Astrocyte (in vitro differentiated cells and primary cell): ENCODE data around the gene CCNF.

ENCODE experiments used
- CTCF ChIP-seq: IDR thresholded peaks from 2 replicates; pipeline ENCODE4 v1.5.1; 2011; ENCODE audit warnings: low read depth, mild to moderate bottlenecking, inconsistent platforms, low read length, moderate library complexity; ENCODE audit not compliant: insufficient read depth
- EZH2 ChIP-seq: IDR thresholded peaks from 2 replicates; pipeline ENCODE4 v1.6.1; 2012; ENCODE audit warnings: mild to moderate bottlenecking, low read length, inconsistent platforms; ENCODE audit not compliant: insufficient read depth

DNA sequence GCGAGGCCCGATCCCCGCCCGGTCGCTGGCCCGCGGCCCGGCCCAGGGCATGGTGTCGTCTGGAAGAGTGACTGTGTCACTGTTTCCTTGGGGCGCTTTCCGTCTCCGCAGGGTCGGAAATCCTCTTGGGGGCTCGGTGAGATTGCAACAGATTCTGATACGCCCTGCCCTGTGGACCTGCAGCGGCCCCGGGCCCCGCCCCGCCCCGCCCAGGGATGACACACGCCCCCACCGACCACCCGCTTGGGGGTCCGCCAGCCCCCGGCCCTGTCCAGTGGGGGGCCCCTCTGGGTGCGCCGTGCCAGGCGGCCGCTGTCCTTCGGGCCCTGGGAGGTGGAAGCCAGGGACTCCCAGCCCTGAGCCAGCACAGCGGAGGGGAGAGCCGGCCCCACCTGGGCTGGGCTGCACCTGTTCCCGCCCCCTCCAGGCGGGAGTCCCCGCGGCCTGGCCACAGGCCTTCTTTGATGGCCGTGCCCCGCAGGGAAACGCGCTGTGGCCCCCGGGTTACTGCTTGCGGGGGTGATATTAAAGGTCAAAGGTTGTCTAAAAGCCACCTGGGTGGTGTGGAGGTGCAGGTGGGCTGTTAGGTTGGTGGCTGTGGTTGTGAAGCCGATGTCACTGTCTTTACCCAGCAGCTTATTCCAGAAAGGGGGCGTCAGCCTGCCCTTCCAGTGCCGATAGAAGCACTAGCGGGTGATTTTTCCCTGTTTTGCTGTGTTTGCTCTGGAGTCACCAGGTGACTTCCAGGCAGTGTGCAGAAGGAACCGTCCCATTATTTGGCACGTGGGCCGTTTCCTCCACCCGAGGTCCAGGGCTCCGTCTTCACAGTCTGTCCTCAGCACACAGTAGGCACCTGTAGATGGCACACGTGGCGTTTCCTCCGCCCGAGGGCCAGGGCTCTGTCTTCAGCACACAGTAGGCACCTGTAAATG is 46.4 kb downstream of the CCNF start:
- TF ChIP-seq CTCF (no peak), EZH2 (no peak)
